Muscle of leg (tissue), 11 donors: ENCODE results near the gene TPCN1. TPM values are rescaled to one million over a fixed set of nuclear protein-coding genes. Genes with fewer than 3 reads are reported as not detected.

Source experiments
- DNase-seq: peaks from one replicate; pipeline ENCODE4 v3.0.0; 2013
- H3K27ac ChIP-seq: one replicate; pipeline ENCODE4 v1.5.1; 2013; ENCODE audit warnings: mild to moderate bottlenecking, low read length, control low read depth
- H3K27me3 ChIP-seq: one replicate; pipeline ENCODE4 v1.6.1; 2013; ENCODE audit warnings: low read length; ENCODE audit not compliant: control insufficient read depth, insufficient read depth
- H3K36me3 ChIP-seq: one replicate; pipeline ENCODE4 v1.6.1; 2013; ENCODE audit warnings: low read length; ENCODE audit not compliant: control insufficient read depth, insufficient read depth
- H3K4me1 ChIP-seq: one replicate; pipeline ENCODE4 v1.6.1; 2013; ENCODE audit warnings: low read length; ENCODE audit not compliant: control insufficient read depth, insufficient read depth
- H3K4me3 ChIP-seq: one replicate; pipeline ENCODE4 v1.5.1; 2013; ENCODE audit warnings: low read length, control low read depth
- H3K9me3 ChIP-seq: replicated peaks from 2 replicates; pipeline ENCODE4 v1.6.1; 2013; ENCODE audit warnings: low read depth, low read length; ENCODE audit not compliant: control insufficient read depth
- WGBS: methylation state at CpG from one replicate; pipeline ENCODE4 v1.1.5; 2013; ENCODE audit warnings: missing lambda C conversion rate; ENCODE audit not compliant: insufficient coverage; 5-methylcytosine and 5-hydroxymethylcytosine counted together
- polyA plus RNA-seq, 8 donors: library from polyadenylated mRNA; unstranded; fragments of 120-200 nt; gene quantifications; one replicate each; pipeline versions ENCODE4 v1.2.1 to v1.2.3, GENCODE V29; 2013; ENCODE audit warnings: inconsistent platforms in 1 of 8, low replicate concordance in 1 of 8; ENCODE audit not compliant: insufficient read length in 8 of 8, insufficient read depth in 1 of 8
- total RNA-seq: library from RNA; stranded (reverse); fragments of 120-200 nt; gene quantifications from one replicate; pipeline ENCODE4 v1.2.4, GENCODE V29; 2013

Gene TPCN1
- total and polyA plus RNA-seq, 9 donors = 17.1 to 46.1 (median 31.4) TPM

GRCh38 chr12:113239811-113240331 lies 18.6 kb downstream of the TPCN1 start:
- no peaks in the 10 kb centered on the region for H3K9me3 ChIP-seq
- no peaks in the 10 kb centered on the region for H3K27me3 ChIP-seq
- WGBS = 7% methylated on average over 10 of the region's 12 CpGs
- peak overlapping the region; percentile 71 for H3K27ac ChIP-seq
- peaks cover 76% of the 10 kb centered on the region for H3K4me1 ChIP-seq
- no peak overlapping the region for H3K4me3 ChIP-seq
- DNase-seq = peak; percentile 78
- peaks cover 19% of the 10 kb centered on the region for H3K36me3 ChIP-seq

GRCh38 chr12:113240395-113240794 lies 19.1 kb downstream of the TPCN1 start:
- peak; percentile 51 for DNase-seq
- Histone ChIP-seq H3K27ac (peak overlapping the region; percentile 71), H3K36me3 (peaks cover 17% of the 10 kb centered on the region), H3K4me3 (no peak overlapping the region), H3K9me3 (no peaks in the 10 kb centered on the region), H3K27me3 (no peaks in the 10 kb centered on the region), H3K4me1 (peaks cover 78% of the 10 kb centered on the region)
- no CpG with 5 or more reads among the region's 3 CpGs for WGBS

GRCh38 chr12:113241191-113242025 lies 20.1 kb downstream of the TPCN1 start:
- 39% methylated on average over 7 of the region's 14 CpGs for WGBS

GRCh38 chr12:113242026-113242418 lies 20.8 kb downstream of the TPCN1 start:
- peak overlapping the region; percentile 75 for H3K27ac ChIP-seq
- no peak overlapping the region for H3K4me3 ChIP-seq
- peaks cover 83% of the 10 kb centered on the region for H3K4me1 ChIP-seq
- WGBS = 29% methylated on average over 6 of the region's 11 CpGs
- DNase-seq = peak; percentile 41
- no peaks in the 10 kb centered on the region for H3K9me3 ChIP-seq
- no peaks in the 10 kb centered on the region for H3K27me3 ChIP-seq
- H3K36me3 ChIP-seq = peaks cover 16% of the 10 kb centered on the region

More at GRCh38 chr12:113241191-113242025, 20.1 kb downstream of the TPCN1 start:
- DNase-seq = peak; percentile 93
- no peaks in the 10 kb centered on the region for H3K27me3 ChIP-seq
- H3K9me3 ChIP-seq = no peaks in the 10 kb centered on the region
- H3K36me3 ChIP-seq = peaks cover 17% of the 10 kb centered on the region
- peaks cover 83% of the 10 kb centered on the region for H3K4me1 ChIP-seq
- H3K27ac ChIP-seq = peak overlapping the region; percentile 75
- H3K4me3 ChIP-seq = no peak overlapping the region

- WGBS = 92% methylated on average over 5 of the region's 8 CpGs
Measured at GRCh38 chr12:113242560-113242959, 21.3 kb downstream of the TPCN1 start.

GRCh38 chr12:113244047-113244460 lies 22.8 kb downstream of the TPCN1 start:
- 60% methylated on average over 3 of the region's 5 CpGs for WGBS
- H3K9me3 ChIP-seq = no peaks in the 10 kb centered on the region
- H3K27ac ChIP-seq = peak overlapping the region; percentile 79
- H3K36me3 ChIP-seq = peaks cover 20% of the 10 kb centered on the region
- no peak overlapping the region for H3K4me3 ChIP-seq
- DNase-seq = peak; percentile 76
- H3K27me3 ChIP-seq = no peaks in the 10 kb centered on the region
- H3K4me1 ChIP-seq = peaks cover 92% of the 10 kb centered on the region

More at GRCh38 chr12:113242560-113242959, 21.3 kb downstream of the TPCN1 start:
- no peaks in the 10 kb centered on the region for H3K9me3 ChIP-seq
- no peaks in the 10 kb centered on the region for H3K27me3 ChIP-seq
- H3K36me3 ChIP-seq = peaks cover 16% of the 10 kb centered on the region
- H3K27ac ChIP-seq = peak overlapping the region; percentile 75
- H3K4me1 ChIP-seq = peaks cover 86% of the 10 kb centered on the region
- no peak for DNase-seq
- no peak overlapping the region for H3K4me3 ChIP-seq

GRCh38 chr12:113244478-113244958 lies 23.3 kb downstream of the TPCN1 start:
- H3K27ac ChIP-seq = peak overlapping the region; percentile 79
- H3K9me3 ChIP-seq = no peaks in the 10 kb centered on the region
- DNase-seq = peak; percentile 62
- H3K4me1 ChIP-seq = peaks cover 92% of the 10 kb centered on the region
- no peaks in the 10 kb centered on the region for H3K27me3 ChIP-seq
- 47% methylated on average over 14 of the region's 16 CpGs for WGBS
- peak overlapping the region; percentile 27 for H3K4me3 ChIP-seq
- H3K36me3 ChIP-seq = peaks cover 24% of the 10 kb centered on the region

GRCh38 chr12:113245695-113246477 lies 24.6 kb downstream of the TPCN1 start:
- H3K27me3 ChIP-seq = no peaks in the 10 kb centered on the region
- no peaks in the 10 kb centered on the region for H3K9me3 ChIP-seq
- peaks cover 88% of the 10 kb centered on the region for H3K4me1 ChIP-seq
- peak overlapping the region; percentile 97 for H3K27ac ChIP-seq
- peak overlapping the region; percentile 20 for H3K4me3 ChIP-seq
- DNase-seq = peak; percentile 95
- WGBS = 8% methylated on average over 11 of the region's 19 CpGs
- peaks cover 32% of the 10 kb centered on the region for H3K36me3 ChIP-seq

- no peak for DNase-seq
- H3K27me3 ChIP-seq = no peaks in the 10 kb centered on the region
- peaks cover 32% of the 10 kb centered on the region for H3K36me3 ChIP-seq
- H3K4me1 ChIP-seq = peaks cover 81% of the 10 kb centered on the region
- H3K9me3 ChIP-seq = no peaks in the 10 kb centered on the region
- peak overlapping the region; percentile 97 for H3K27ac ChIP-seq
- H3K4me3 ChIP-seq = no peak overlapping the region
- 43% methylated on average over 14 of the region's 18 CpGs for WGBS
Measured at GRCh38 chr12:113246478-113247122, 25.3 kb downstream of the TPCN1 start.
